Activated CD4-positive, alpha-beta T cell treated with anti-CD3 and anti-CD28 coated beads, Interleukin-2, amount 50 U/mL, for 16 hours (primary cell): Measurements from ENCODE around the gene ACSL5.

Experiments used
- DNase-seq: peaks from one replicate; pipeline ENCODE4 v3.0.0-alpha.2; 2020

The ACSL5 gene

DNA sequence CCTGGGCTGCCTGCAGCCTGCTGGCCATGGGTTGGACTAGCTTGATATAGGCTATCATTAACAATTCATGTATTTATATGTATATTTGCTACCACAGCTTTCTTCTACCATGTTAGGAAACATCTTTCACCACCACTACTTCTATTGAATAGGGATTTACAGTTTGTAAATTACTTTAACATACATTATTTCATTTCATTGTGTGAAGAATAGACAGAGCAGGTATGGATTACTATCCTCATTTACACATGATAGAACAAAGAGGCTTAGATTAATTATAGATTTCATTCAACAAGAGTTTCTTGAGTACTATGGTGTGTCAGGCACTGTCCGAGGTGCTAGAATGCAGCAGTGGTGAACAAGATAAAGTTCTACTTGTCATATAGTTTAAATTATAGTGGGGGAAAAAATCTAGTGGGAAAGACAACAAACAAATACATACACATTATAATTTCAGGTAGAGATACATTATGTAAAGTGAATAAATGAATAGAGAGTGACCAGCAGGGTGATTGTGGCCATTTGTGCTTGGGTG lies 93.7 kb downstream of the ACSL5 start:
- no peak for DNase-seq

DNA sequence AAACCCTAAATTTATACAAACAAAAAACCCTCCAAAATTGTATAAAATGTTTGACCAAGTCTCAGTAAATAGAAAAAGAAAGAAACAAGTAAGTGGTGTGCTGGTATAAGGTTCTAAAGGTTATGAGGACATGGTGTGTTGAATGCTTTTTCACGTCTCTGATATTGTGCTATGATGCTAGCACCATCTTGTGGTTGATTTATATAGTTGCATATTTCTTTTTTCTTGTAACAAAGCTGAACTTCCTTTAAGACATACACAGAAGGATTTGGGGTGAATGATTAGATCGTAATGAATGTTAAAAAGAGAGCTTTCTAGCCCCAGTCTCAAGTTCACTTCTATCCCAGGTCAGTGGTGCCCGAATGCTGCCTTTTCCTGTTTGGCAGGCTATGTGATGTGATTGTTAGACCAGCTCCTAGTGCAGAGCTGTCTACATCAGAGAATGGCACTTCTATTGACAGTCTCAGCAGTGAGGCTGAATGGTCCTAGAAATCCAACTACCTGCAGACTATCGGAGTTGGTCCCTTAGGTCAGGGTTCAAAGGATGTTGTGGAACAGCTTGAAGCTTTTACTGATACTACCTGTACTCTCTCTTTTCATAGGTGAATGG lies 98.1 kb downstream of the ACSL5 start:
- peak; percentile 53 for DNase-seq

DNA sequence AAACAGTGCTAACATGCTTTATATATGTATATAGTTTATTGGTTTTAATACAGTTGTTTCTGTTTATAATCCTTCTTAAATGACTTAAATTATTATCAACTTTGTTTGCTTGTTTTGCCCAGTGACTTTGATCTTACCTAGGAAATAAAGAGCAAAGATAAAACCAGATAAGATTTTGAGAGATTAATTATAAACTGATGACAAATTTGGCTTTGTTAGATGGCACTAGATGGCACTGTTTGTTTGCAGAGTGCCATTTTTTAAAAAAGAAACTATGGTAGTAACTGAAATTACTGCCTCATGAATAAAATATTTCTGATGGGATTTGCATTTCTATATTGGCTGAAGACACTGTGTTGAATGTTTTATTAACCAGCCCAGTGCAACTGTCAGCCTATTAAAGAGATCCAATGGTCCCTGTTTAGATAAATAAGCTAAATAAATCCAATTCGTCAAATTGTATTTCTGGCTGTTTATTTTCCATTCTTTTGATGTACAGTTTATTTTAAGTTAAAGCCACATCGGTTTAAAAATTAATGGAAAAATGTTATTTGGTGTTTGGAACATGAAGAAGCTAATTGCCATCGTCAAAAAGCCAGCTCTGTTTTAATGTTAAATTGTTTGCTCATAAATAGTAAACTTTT lies 101.8 kb downstream of the ACSL5 start:
- no peak for DNase-seq
